Kidney (tissue), 14 donors: Measurements from ENCODE around the gene UBE2M. TPM values are rescaled to one million over a fixed set of nuclear protein-coding genes. Genes with fewer than 3 reads are reported as not detected.

Experiments
- DNase-seq, 5 donors: peaks; one replicate each; pipeline ENCODE4 v3.0.0-alpha.2; 2013 to 2020
- FAIRE-seq: peaks from 2 replicates; lab custom pipeline; 2012; peaks lifted over from hg19 to GRCh38; lab: Jason Lieb, UNC
- H3K27ac ChIP-seq, 2 donors: one replicate each; pipeline ENCODE4 v1.7.0; 2013; ENCODE audit warnings: low read depth in 2 of 2, low read length in 2 of 2, inconsistent platforms in 1 of 2
- H3K27me3 ChIP-seq: one replicate; pipeline ENCODE4 v1.7.1; 2013; ENCODE audit warnings: low read length, inconsistent platforms; ENCODE audit not compliant: control insufficient read depth, insufficient read depth
- H3K36me3 ChIP-seq, 3 donors: one replicate each; pipeline versions ENCODE4 v1.7.0 to v1.7.1; 2013; ENCODE audit warnings: low read length in 3 of 3, control low read depth in 1 of 3, inconsistent platforms in 1 of 3; ENCODE audit not compliant: insufficient read depth in 3 of 3, control insufficient read depth in 2 of 3
- H3K4me1 ChIP-seq, 3 donors: one replicate each; pipeline versions ENCODE4 v1.7.0 to v1.7.1; 2013; ENCODE audit warnings: low read length in 3 of 3, inconsistent platforms in 1 of 3, low read depth in 1 of 3; ENCODE audit not compliant: control insufficient read depth in 2 of 3, insufficient read depth in 2 of 3
- H3K4me3 ChIP-seq, 3 donors: one replicate each; pipeline versions ENCODE4 v1.7.0 to v1.8.1; 2013; ENCODE audit warnings: low read length in 3 of 3, control low read depth in 1 of 3, inconsistent platforms in 1 of 3
- H3K9ac ChIP-seq, 3 donors: one replicate each; pipeline versions ENCODE4 v1.7.0 to v1.7.1; 2013; ENCODE audit warnings: low read length in 3 of 3, control low read depth in 1 of 3, inconsistent platforms in 1 of 3
- H3K9me3 ChIP-seq, 3 donors: one replicate each; pipeline versions ENCODE4 v1.7.0 to v1.7.1; 2013; ENCODE audit warnings: low read length in 3 of 3, control low read depth in 1 of 3, inconsistent platforms in 1 of 3; ENCODE audit not compliant: control insufficient read depth in 2 of 3, insufficient read depth in 1 of 3
- intact Hi-C: fragments of 100-400 bp; cut with DNase I; formaldehyde crosslinking; loops from one replicate; pipeline ENCODE4 v1.11.1; 2022
- polyA plus RNA-seq: library from polyadenylated mRNA; stranded (reverse); fragments of 350-450 nt; fragmentation: Illumina TruSeq; extraction: RNeasy Lipid Tissue Mini Kit (QIAGEN cat#74804); gene quantifications from one replicate; pipeline ENCODE4 v1.2.3, GENCODE V29; 2014; ENCODE audit warnings: low read depth, low replicate concordance; ENCODE audit not compliant: insufficient read depth
- total RNA-seq: library from RNA; stranded (reverse); fragmentation: NEBNext Ultra II Directional; extraction: Animal tissue kit (Norgen Biotek cat#: 25700); gene quantifications from one replicate; pipeline ENCODE4 v1.2.1, GENCODE V29; 2021
- TF ChIP-seq, protein P1 (sequence below): IDR thresholded peaks from 3 replicates; pipeline ENCODE4 v1.5.1; 2012; ENCODE audit warnings: mild to moderate bottlenecking, moderate library complexity, borderline replicate concordance; ENCODE audit not compliant: insufficient read depth; ENCODE audit errors: extremely low read depth
- donor health status: control.
- donor health status: control.
- donor health status: control.
- donor health status: control.
- donor health status: control.
- donor health status: DM: yes; HTN: yes; CAD: no.
- donor health status: Normal renal cell carcinoma (clear cell type).

The UBE2M gene
- total and polyA plus RNA-seq, 2 donors from 2014 or later = 60.4 to 98.0 TPM

DNA sequence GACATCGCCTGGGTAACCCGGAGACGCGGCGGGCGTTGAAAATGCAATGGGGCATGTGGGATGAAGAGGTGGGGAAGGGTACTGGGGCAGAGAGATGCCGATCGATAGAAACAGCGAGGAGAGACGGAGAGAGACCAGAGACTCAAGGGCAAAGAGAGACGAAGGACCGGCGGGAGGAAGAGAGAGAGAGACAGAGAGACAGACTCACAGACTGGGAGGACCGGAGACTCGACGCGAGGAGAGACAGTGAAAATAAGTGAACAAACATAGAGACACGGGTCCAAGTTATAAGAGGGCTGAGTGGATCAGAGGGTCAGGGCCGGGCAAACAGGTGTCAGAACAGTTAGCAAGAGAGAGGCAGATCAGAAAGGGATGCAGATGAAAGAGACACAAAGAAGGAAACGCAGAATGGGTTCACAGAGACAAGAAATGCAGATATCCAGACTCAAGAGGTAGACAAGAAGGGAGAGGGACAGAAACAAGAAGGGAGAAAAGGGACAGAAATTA lies 15.3 kb upstream of the UBE2M start:
- peak in 1 of 5 donors; percentile 35 for DNase-seq
- TF ChIP-seq, protein P1, sequence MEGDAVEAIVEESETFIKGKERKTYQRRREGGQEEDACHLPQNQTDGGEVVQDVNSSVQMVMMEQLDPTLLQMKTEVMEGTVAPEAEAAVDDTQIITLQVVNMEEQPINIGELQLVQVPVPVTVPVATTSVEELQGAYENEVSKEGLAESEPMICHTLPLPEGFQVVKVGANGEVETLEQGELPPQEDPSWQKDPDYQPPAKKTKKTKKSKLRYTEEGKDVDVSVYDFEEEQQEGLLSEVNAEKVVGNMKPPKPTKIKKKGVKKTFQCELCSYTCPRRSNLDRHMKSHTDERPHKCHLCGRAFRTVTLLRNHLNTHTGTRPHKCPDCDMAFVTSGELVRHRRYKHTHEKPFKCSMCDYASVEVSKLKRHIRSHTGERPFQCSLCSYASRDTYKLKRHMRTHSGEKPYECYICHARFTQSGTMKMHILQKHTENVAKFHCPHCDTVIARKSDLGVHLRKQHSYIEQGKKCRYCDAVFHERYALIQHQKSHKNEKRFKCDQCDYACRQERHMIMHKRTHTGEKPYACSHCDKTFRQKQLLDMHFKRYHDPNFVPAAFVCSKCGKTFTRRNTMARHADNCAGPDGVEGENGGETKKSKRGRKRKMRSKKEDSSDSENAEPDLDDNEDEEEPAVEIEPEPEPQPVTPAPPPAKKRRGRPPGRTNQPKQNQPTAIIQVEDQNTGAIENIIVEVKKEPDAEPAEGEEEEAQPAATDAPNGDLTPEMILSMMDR = no peak
- H3K4me1 ChIP-seq = peaks cover 3 to 13% (median 11%) of the 10 kb centered on the region in 3 donors

DNA sequence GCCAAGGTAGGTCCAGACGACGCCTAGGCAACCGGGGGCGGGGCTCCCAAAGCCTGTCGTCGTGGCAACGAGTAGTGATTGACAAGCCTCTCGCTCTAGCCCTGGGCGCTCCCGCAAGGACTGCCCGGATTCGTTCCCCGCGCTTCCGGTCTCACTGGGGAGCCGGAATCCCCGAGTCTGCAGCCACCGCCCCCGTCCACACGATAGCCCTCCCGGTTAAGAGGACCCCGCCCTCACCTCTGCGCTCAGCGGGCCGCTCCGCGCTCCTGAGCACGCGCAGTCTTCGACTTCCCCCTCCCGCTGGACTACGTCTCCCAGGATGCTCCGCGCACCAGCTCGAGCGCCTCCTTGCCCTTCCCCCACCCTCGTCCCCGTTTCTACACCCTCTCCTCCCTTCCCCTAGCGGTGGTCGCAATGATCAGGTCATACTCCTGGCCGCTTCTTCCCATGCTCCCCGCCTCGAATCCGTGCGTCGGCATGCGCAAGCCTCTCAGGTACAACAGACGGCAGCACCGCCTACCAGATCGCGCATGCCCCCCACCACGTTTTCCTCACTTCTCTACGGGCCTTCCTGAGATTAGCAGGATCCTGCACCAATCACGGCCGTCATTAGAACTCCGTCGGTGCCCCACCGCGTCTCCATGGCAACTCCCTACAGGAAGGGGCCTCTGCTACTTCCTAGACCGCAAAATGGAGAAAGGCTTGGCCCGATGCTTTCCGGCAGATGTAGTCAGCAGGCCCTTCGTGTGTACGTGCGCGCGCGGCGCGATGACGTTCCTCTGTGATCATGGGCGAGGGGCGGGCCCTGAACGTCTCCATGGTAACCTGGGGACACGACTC lies 14.6 kb upstream of the UBE2M start, which contains the start of gene MZF1:
TSS of gene MZF1 (minus strand) at position 518 of the 840 bp plus-strand sequence. CDS start 1,946 bp downstream, outside the sequence.
- no peaks in the 10 kb centered on the region for H3K9me3 ChIP-seq
- no peaks in the 10 kb centered on the region for H3K27me3 ChIP-seq
- peaks cover 3 to 13% (median 11%) of the 10 kb centered on the region in 3 donors for H3K4me1 ChIP-seq
- H3K9ac ChIP-seq = peak within 1 kb of the TSS; percentile 64 to 98 (median 91)
- intact Hi-C loops = no loop called here
- peak within 1 kb of the TSS; percentile 81 to 99 (median 98) for H3K4me3 ChIP-seq
- peak within 1 kb of the TSS; percentile 99 to 100 for H3K27ac ChIP-seq
- H3K36me3 ChIP-seq = peaks cover 3 to 4% (median 3%) of the 10 kb centered on the region in 3 donors
- FAIRE-seq (peak; percentile 97), DNase-seq (peak; percentile 100)
- TF ChIP-seq, protein P1 = no peak

More for the DNA sequence above, 15.3 kb upstream of the UBE2M start:
- H3K27ac ChIP-seq = peak overlapping the region; percentile 99 to 100
- H3K36me3 ChIP-seq = peaks cover 0 to 3% (median under 1%) of the 10 kb centered on the region in 3 donors
- no peak for FAIRE-seq
- H3K4me3 ChIP-seq = peak overlapping the region; percentile 52 to 99 (median 81)
- no peaks in the 10 kb centered on the region for H3K27me3 ChIP-seq
- H3K9me3 ChIP-seq = no peaks in the 10 kb centered on the region
- peak overlapping the region in 2 of 3 donors; percentile 64 to 98 for H3K9ac ChIP-seq
- intact Hi-C loops = no loop called here

DNA sequence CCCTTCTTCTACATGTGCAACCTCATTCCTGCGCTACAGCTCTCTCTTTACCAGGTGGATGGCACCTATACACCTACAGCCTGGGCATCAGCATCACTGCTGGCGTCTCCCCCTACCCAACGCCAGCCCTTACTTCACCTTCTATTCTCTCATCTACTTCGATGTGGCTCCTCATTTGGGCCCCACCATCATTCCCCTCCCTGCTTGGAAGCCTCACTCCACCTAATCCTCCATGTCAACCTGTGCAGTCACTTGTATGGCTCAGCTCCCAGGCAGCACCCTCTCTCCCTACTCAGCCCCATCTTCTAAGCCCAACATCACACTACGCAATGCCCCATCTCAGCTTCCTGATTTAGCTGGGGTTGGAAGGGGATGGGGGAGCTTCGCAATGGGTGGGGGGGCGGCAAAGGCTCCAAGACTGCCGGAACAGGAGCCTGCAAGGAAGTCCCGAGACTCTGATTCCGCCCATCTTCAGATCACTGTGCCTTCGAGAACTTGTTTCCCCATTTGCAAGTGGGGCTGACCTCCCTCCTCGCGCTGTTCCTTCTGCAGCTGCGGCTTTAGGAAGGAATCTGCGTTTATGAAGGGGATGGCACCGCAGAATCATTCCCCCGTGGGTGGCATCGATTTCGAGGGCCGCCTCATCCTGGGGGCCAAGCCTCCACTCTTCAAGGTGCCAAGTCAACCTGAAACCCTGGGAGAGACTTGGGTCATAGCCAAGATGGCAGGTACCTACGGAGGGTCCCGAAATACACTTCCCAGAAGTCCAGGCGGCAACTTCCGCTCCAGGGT lies 13.8 kb upstream of the UBE2M start:
- Histone ChIP-seq H3K27me3 (no peaks in the 10 kb centered on the region), H3K4me1 (peaks cover 3 to 13% (median 11%) of the 10 kb centered on the region in 3 donors), H3K9me3 (no peaks in the 10 kb centered on the region), H3K36me3 (peaks cover 3 to 4% (median 4%) of the 10 kb centered on the region in 3 donors), H3K9ac (peak overlapping the region; percentile 64 to 98 (median 91)), H3K4me3 (peak overlapping the region; percentile 81 to 99 (median 98)), H3K27ac (peak overlapping the region; percentile 99 to 100)
- intact Hi-C loops = no loop called here
- FAIRE-seq (no peak), DNase-seq (no peak)
- TF ChIP-seq, protein P1 = no peak
